B cell (primary cell): Measurements from ENCODE around the gene LRRC3. TPM values are rescaled to one million over a fixed set of nuclear protein-coding genes. Genes with fewer than 3 reads are reported as not detected.

Experiments
- ATAC-seq: fragments of 200-7000 bp; cut with Tn5 transposase; one replicate; pipeline ENCODE4 v1.10.0; 2021; ENCODE audit warnings: low read depth, mild to moderate bottlenecking, moderate number of reproducible peaks, moderate library complexity
- CTCF ChIA-PET: fragments of 350-600 bp; sonication (Branson Sonifier 250); formaldehyde crosslinking; loops from one replicate; lab custom pipeline; 2021; ENCODE audit warnings: antibody characterized with exemption, inconsistent platforms; lab: Charles Lee
- POLR2A ChIA-PET: fragments of 350-600 bp; sonication (Branson Sonifier 250); formaldehyde crosslinking; loops from one replicate; lab custom pipeline; 2021; ENCODE audit warnings: antibody characterized with exemption; lab: Charles Lee
- DNase-seq: peaks from one replicate; pipeline ENCODE4 v3.0.0; 2013
- H2AFZ ChIP-seq: 2 replicates; pipeline ENCODE4 v1.6.1; 2012; ENCODE audit warnings: mild to moderate bottlenecking, low read depth, low read length; ENCODE audit not compliant: insufficient read depth, poor library complexity, severe bottlenecking
- H3K27ac ChIP-seq, 2 donors: 1 replicate in 1 of 2; 2 replicates in 1 of 2; pipeline ENCODE4 v1.5.1; 2012 to 2013; ENCODE audit warnings: low read length in 2 of 2, mild to moderate bottlenecking in 2 of 2, moderate library complexity in 1 of 2
- H3K27me3 ChIP-seq, 4 experiments: fragments of 200-600 bp in 1 of 4; sonication (generic) in 1 of 4; replicated peaks in 1 of 4; 1 replicate in 2 of 4; 2 replicates in 2 of 4; pipeline versions ENCODE4 v1.6.1 to v1.7.0; 2013 to 2016; ENCODE audit warnings: low read length in 3 of 4, mild to moderate bottlenecking in 2 of 4, mixed read lengths in 1 of 4, moderate library complexity in 1 of 4; ENCODE audit not compliant: insufficient read depth in 4 of 4, control insufficient read depth in 3 of 4; ENCODE audit errors: control extremely low read depth in 1 of 4
- H3K36me3 ChIP-seq, 2 experiments: replicated peaks in 1 of 2; 1 replicate in 1 of 2; 2 replicates in 1 of 2; pipeline versions ENCODE4 v1.6.1 to v1.7.1; 2013; ENCODE audit warnings: low read length in 1 of 2; ENCODE audit not compliant: insufficient read depth in 2 of 2, control insufficient read depth in 1 of 2; ENCODE audit errors: control extremely low read depth in 1 of 2, extremely low read depth in 1 of 2
- H3K4me1 ChIP-seq, 2 donors: fragments of 200-600 bp in 1 of 2; sonication (generic) in 1 of 2; 1 replicate in 1 of 2; 2 replicates in 1 of 2; pipeline versions ENCODE4 v1.5.1 to v1.6.1; 2013 to 2017; ENCODE audit warnings: low read length in 2 of 2; ENCODE audit not compliant: control insufficient read depth in 2 of 2, insufficient read depth in 2 of 2
- H3K4me2 ChIP-seq: replicated peaks from 2 replicates; pipeline ENCODE3; 2012; ENCODE audit warnings: mild to moderate bottlenecking, low read depth, low read length; ENCODE audit not compliant: poor library complexity, severe bottlenecking
- H3K4me3 ChIP-seq, 5 experiments: fragments of 200-600 bp in 1 of 5; sonication (generic) in 1 of 5; 1 replicate in 3 of 5; 2 replicates in 2 of 5; pipeline versions ENCODE4 v1.5.1 to v1.7.0; 2011 to 2016; ENCODE audit warnings: low read length in 4 of 5, mild to moderate bottlenecking in 4 of 5, low read depth in 2 of 5, control low read depth in 1 of 5, moderate library complexity in 1 of 5; ENCODE audit not compliant: insufficient read depth in 1 of 5; ENCODE audit errors: control extremely low read depth in 1 of 5, extremely low read depth in 1 of 5
- H3K79me2 ChIP-seq: fragments of 200-600 bp; sonication (generic); one replicate; pipeline ENCODE4 v1.6.0; 2016; ENCODE audit warnings: low read length; ENCODE audit not compliant: control insufficient read depth, insufficient read depth
- H3K9ac ChIP-seq: fragments of 200-600 bp; sonication (generic); 2 replicates; pipeline ENCODE4 v1.6.1; 2017; ENCODE audit warnings: mild to moderate bottlenecking, low read length, moderate library complexity
- H3K9me3 ChIP-seq, 3 donors: one replicate each; pipeline versions ENCODE4 v1.6.1 to v1.7.1; 2013; ENCODE audit warnings: low read length in 2 of 3; ENCODE audit not compliant: control insufficient read depth in 2 of 3, insufficient read depth in 1 of 3; ENCODE audit errors: control extremely low read depth in 1 of 3
- H4K20me1 ChIP-seq: 2 replicates; pipeline ENCODE4 v1.6.0; 2012; ENCODE audit warnings: mild to moderate bottlenecking, low read length; ENCODE audit not compliant: insufficient read depth, control insufficient read depth, poor library complexity, severe bottlenecking
- H3K27ac Mint-ChIP-seq: one replicate; pipeline ENCODE4 v1.8.0; 2021; ENCODE audit warnings: mixed read lengths
- H3K27me3 Mint-ChIP-seq: one replicate; pipeline ENCODE4 v1.8.0; 2021; ENCODE audit warnings: mixed read lengths
- H3K4me1 Mint-ChIP-seq: one replicate; pipeline ENCODE4 v1.8.0; 2021; ENCODE audit warnings: mixed read lengths
- H3K4me3 Mint-ChIP-seq: one replicate; pipeline ENCODE4 v1.8.0; 2021; ENCODE audit warnings: mixed read lengths
- H3K9me3 Mint-ChIP-seq: one replicate; pipeline ENCODE4 v1.8.0; 2022; ENCODE audit warnings: mixed read lengths; ENCODE audit not compliant: insufficient read depth
- CTCF ChIP-seq: fragments of 200-600 bp; IDR thresholded peaks from one replicate; pipeline ENCODE4 v1.8.0; 2022; ENCODE audit warnings: antibody characterized with exemption, mild to moderate bottlenecking
- EZH2 ChIP-seq: IDR thresholded peaks from 2 replicates; pipeline ENCODE4 v1.6.1; 2012; ENCODE audit warnings: borderline replicate concordance, low read depth, mild to moderate bottlenecking, moderate library complexity, low read length; ENCODE audit not compliant: insufficient read depth, poor library complexity, severe bottlenecking
- WGBS: methylation state at CpG from one replicate; pipeline ENCODE4 v1.1.5; 2013; ENCODE audit warnings: missing lambda C conversion rate; ENCODE audit not compliant: insufficient coverage; 5-methylcytosine and 5-hydroxymethylcytosine counted together
- intact Hi-C: fragments of 100-400 bp; cut with micrococcal nuclease; formaldehyde crosslinking; loops from one replicate; pipeline ENCODE4 v1.10.0; 2022
- polyA plus RNA-seq: library from polyadenylated mRNA; depleted of rRNA; stranded (reverse); fragments of >200 nt; gene quantifications from 2 replicates; pipeline ENCODE4 v1.2.3, GENCODE V29; 2012
- total RNA-seq, 2 donors: library from RNA; stranded (reverse); fragments of 120-200 nt in 1 of 2; gene quantifications; 1 replicate in 1 of 2; 2 replicates in 1 of 2; pipeline versions ENCODE4 v1.2.3 to v1.2.4, GENCODE V29; 2013 to 2022

Gene LRRC3
- total and polyA plus RNA-seq, 2 donors (not counting 1 experiment from before 2014, with no cell fraction given), result 0.46 to 3.3 TPM

- no peak overlapping the region for H3K4me3 Mint-ChIP-seq
- CTCF ChIA-PET, result interaction anchor here (0.8 kb wide), 1 partner anchor 14 kb away, joined by 3 read pairs; no protein-coding TSS in a partner anchor
- TF ChIP-seq CTCF, result no peak
- no peak for TF ChIP-seq EZH2
- WGBS, result 81% methylated on average over 12 of the region's 13 CpGs
- intact Hi-C loops, result no loop called here
- no peaks in the 10 kb centered on the region for H3K36me3 ChIP-seq
- H3K9ac ChIP-seq, result no peak overlapping the region
- POLR2A ChIA-PET, result no interaction called here
- H3K4me3 ChIP-seq, result no peak overlapping the region
- H3K27ac ChIP-seq, result no peak overlapping the region
- H3K27ac Mint-ChIP-seq, result no peak overlapping the region
- H3K4me2 ChIP-seq, result no peak overlapping the region
- H3K9me3 ChIP-seq, result peaks cover 0 to 14% (median 8%) of the 10 kb centered on the region in 3 donors
- peaks cover 0 to 12% (median 0%) of the 10 kb centered on the region in 4 experiments for H3K27me3 ChIP-seq
- H3K79me2 ChIP-seq, result no peaks in the 10 kb centered on the region
- no peak for DNase-seq
- no peaks in the 10 kb centered on the region for H4K20me1 ChIP-seq
- H3K4me1 Mint-ChIP-seq, result no peaks in the 10 kb centered on the region
- no peaks in the 10 kb centered on the region for H3K4me1 ChIP-seq
- no peak for ATAC-seq
- H3K9me3 Mint-ChIP-seq, result peaks cover 7% of the 10 kb centered on the region
- peaks cover 39% of the 10 kb centered on the region for H3K27me3 Mint-ChIP-seq
- no peak overlapping the region for H2AFZ ChIP-seq
Measured at GRCh38 chr21:44494956-44495355, 39.6 kb downstream of the LRRC3 start.

- H3K9me3 Mint-ChIP-seq, result peaks cover 7% of the 10 kb centered on the region
- H3K4me1 ChIP-seq, result no peaks in the 10 kb centered on the region
- intact Hi-C loops, result no loop called here
- no peak overlapping the region for H3K27ac ChIP-seq
- no peak overlapping the region for H3K27ac Mint-ChIP-seq
- ChIA-PET POLR2A (no interaction called here), CTCF (interaction anchor here (0.5 kb wide), 1 partner anchor 45 kb away, joined by 3 read pairs; no protein-coding TSS in a partner anchor)
- H3K79me2 ChIP-seq, result no peaks in the 10 kb centered on the region
- WGBS, result 80% methylated on average over 5 of the region's 16 CpGs
- no peak for DNase-seq
- no peak for ATAC-seq
- H3K36me3 ChIP-seq, result no peaks in the 10 kb centered on the region
- no peaks in the 10 kb centered on the region for H3K4me1 Mint-ChIP-seq
- peaks cover 0 to 12% (median 0%) of the 10 kb centered on the region in 4 experiments for H3K27me3 ChIP-seq
- TF ChIP-seq EZH2 (no peak), CTCF (no peak)
- H3K4me2 ChIP-seq, result no peak overlapping the region
- H3K9me3 ChIP-seq, result peaks cover 0 to 14% (median 8%) of the 10 kb centered on the region in 3 donors
- H2AFZ ChIP-seq, result no peak overlapping the region
- H3K27me3 Mint-ChIP-seq, result peaks cover 35% of the 10 kb centered on the region
- no peaks in the 10 kb centered on the region for H4K20me1 ChIP-seq
- H3K4me3 ChIP-seq, result no peak overlapping the region
- H3K4me3 Mint-ChIP-seq, result no peak overlapping the region
- no peak overlapping the region for H3K9ac ChIP-seq
Measured at GRCh38 chr21:44495611-44496563, 40.6 kb downstream of the LRRC3 start.
